Fibroblast of pulmonary artery (primary cell): ENCODE results near the gene RPS6KA1.

ENCODE experiments used
- DNase-seq: peaks from one replicate; pipeline ENCODE4 v3.0.0-alpha.2; 2010; ENCODE audit warnings: low read depth
- H3K4me3 ChIP-seq: replicated peaks from 2 replicates; pipeline ENCODE4 v1.5.1; 2011; ENCODE audit warnings: low read depth, mild to moderate bottlenecking, control low read depth, low read length, moderate library complexity
- TF ChIP-seq, protein P1 (sequence below): IDR thresholded peaks from 2 replicates; pipeline ENCODE4 v1.5.1; 2011; ENCODE audit warnings: mild to moderate bottlenecking, control low read depth, low read length, inconsistent platforms; ENCODE audit errors: missing control alignments

RPS6KA1 gene

DNA sequence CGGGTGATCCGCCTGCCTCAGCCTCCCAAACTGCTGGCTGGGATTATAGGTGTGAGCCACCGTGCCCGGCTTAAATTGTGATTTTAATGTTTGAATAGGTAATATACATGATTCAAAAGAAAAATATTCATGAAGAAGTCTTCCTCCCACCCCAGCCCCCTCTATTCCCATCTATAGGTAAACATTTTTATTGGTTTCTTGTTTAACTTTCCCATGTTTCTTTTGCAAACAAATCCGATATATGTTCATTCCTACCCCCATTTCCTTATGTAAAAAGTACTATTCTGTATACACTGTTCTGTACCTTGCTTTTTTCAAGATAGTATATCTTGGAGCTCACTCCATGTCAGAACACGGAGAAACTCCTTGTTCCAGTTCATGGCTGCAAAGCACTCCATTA, 23.2 kb downstream of the RPS6KA1 start:
- no peak for DNase-seq
- TF ChIP-seq, protein P1, sequence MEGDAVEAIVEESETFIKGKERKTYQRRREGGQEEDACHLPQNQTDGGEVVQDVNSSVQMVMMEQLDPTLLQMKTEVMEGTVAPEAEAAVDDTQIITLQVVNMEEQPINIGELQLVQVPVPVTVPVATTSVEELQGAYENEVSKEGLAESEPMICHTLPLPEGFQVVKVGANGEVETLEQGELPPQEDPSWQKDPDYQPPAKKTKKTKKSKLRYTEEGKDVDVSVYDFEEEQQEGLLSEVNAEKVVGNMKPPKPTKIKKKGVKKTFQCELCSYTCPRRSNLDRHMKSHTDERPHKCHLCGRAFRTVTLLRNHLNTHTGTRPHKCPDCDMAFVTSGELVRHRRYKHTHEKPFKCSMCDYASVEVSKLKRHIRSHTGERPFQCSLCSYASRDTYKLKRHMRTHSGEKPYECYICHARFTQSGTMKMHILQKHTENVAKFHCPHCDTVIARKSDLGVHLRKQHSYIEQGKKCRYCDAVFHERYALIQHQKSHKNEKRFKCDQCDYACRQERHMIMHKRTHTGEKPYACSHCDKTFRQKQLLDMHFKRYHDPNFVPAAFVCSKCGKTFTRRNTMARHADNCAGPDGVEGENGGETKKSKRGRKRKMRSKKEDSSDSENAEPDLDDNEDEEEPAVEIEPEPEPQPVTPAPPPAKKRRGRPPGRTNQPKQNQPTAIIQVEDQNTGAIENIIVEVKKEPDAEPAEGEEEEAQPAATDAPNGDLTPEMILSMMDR: no peak
- no peak overlapping the region for H3K4me3 ChIP-seq

GRCh38 chr1:26553942-26554682, 24.6 kb downstream of the RPS6KA1 start:
- no peak for DNase-seq
- TF ChIP-seq, protein P1: no peak
- no peak overlapping the region for H3K4me3 ChIP-seq

- DNase-seq: no peak
- TF ChIP-seq, protein P1: no peak
- no peak overlapping the region for H3K4me3 ChIP-seq
Measured at GRCh38 chr1:26554781-26555180, 25.2 kb downstream of the RPS6KA1 start.

DNA sequence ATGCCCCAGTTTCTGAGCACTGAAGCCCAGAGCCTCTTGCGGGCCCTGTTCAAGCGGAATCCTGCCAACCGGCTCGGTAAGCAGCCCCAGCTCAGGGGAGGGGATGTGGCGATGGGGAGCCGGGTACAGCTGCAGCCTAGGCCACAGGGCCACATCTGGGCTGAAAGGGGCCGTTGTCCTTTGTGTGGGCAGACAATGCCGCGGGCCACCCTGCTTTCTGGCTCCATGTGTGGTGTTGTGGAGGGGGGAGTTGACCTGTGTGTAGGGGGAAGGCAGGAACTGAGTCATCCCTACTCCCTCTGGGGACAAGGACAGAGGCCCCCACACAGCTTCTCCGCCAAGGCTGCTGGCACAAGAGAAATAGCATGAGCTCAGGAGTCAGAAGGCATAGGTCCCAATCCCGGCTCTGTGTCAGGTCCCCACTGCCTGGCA, 26.0 kb downstream of the RPS6KA1 start:
- TF ChIP-seq, protein P1: no peak
- peak; percentile 34 for DNase-seq
- H3K4me3 ChIP-seq: no peak overlapping the region

GRCh38 chr1:26556111-26556510, 26.6 kb downstream of the RPS6KA1 start:
- no peak for DNase-seq
- TF ChIP-seq, protein P1: no peak
- H3K4me3 ChIP-seq: no peak overlapping the region

- TF ChIP-seq, protein P1: no peak
- H3K4me3 ChIP-seq: no peak overlapping the region
- no peak for DNase-seq
Measured at GRCh38 chr1:26557008-26557407, 27.4 kb downstream of the RPS6KA1 start.

- DNase-seq: no peak
- no peak overlapping the region for H3K4me3 ChIP-seq
- TF ChIP-seq, protein P1: no peak
Measured at GRCh38 chr1:26558685-26559048, 29.1 kb downstream of the RPS6KA1 start.
